CD4-positive, alpha-beta T cell treated with Interleukin-17A for 1 hour (primary cell): Measurements from ENCODE around the gene PHTF2.
"Not testable (repeated sequence)": the region's sequence is repeated elsewhere in the genome, so short reads cannot be mapped to it uniquely, and the experiment has no call there.

Experiments used
- DNase-seq: peaks from one replicate; pipeline ENCODE4 v3.0.0-alpha.2; 2020

Gene PHTF2

GRCh38 chr7:77798394-77799077 is at the start of gene PHTF2, which contains the start of gene TMEM60:
PHTF2 (plus strand) TSS chr7:77798773.
TMEM60 (minus strand) TSS chr7:77798434; CDS start chr7:77794373, 4,061 bp downstream.
- peak; percentile 97 for DNase-seq

GRCh38 chr7:77752016-77752415 is 46.6 kb upstream of the PHTF2 start:
- peak; percentile 12 for DNase-seq

- no peak for DNase-seq
Measured at GRCh38 chr7:77753173-77753572, 45.4 kb upstream of the PHTF2 start.

- DNase-seq = no peak
Measured at GRCh38 chr7:77757589-77757988, 41.0 kb upstream of the PHTF2 start.

- DNase-seq = peak; percentile 85
Measured at GRCh38 chr7:77759294-77759889, 39.2 kb upstream of the PHTF2 start.

GRCh38 chr7:77760809-77761453 is 37.6 kb upstream of the PHTF2 start:
- DNase-seq = no peak

GRCh38 chr7:77765481-77765880 is 33.1 kb upstream of the PHTF2 start:
- DNase-seq = no peak

- DNase-seq = no peak
Measured at GRCh38 chr7:77765906-77766800, 32.4 kb upstream of the PHTF2 start.

- no peak for DNase-seq
Measured at GRCh38 chr7:77766801-77767605, 31.6 kb upstream of the PHTF2 start.

GRCh38 chr7:77770316-77770715 is 28.3 kb upstream of the PHTF2 start:
- no peak for DNase-seq

- DNase-seq = no peak
Measured at GRCh38 chr7:77771901-77772300, 26.7 kb upstream of the PHTF2 start.

- no peak for DNase-seq
Measured at GRCh38 chr7:77778535-77778934, 20.0 kb upstream of the PHTF2 start.

- no peak for DNase-seq
Measured at GRCh38 chr7:77782383-77782782, 16.2 kb upstream of the PHTF2 start.

- no peak for DNase-seq
Measured at GRCh38 chr7:77783111-77783510, 15.5 kb upstream of the PHTF2 start.

- no peak for DNase-seq
Measured at GRCh38 chr7:77783545-77783944, 15.0 kb upstream of the PHTF2 start.

GRCh38 chr7:77784426-77784825 is 14.1 kb upstream of the PHTF2 start:
- DNase-seq = not testable (repeated sequence)

GRCh38 chr7:77786018-77786417 is 12.6 kb upstream of the PHTF2 start:
- DNase-seq = no peak

- DNase-seq = no peak
Measured at GRCh38 chr7:77786741-77787140, 11.8 kb upstream of the PHTF2 start.

- no peak for DNase-seq
Measured at GRCh38 chr7:77788327-77788902, 10.2 kb upstream of the PHTF2 start.

- no peak for DNase-seq
Measured at GRCh38 chr7:77791336-77791735, 7.2 kb upstream of the PHTF2 start.

- no peak for DNase-seq
Measured at GRCh38 chr7:77791956-77792355, 6.6 kb upstream of the PHTF2 start.

- DNase-seq = no peak
Measured at GRCh38 chr7:77794000-77794399, 4.6 kb upstream of the PHTF2 start.
